ENCODE data around the gene PTPRN2. TPM values are rescaled to one million over a fixed set of nuclear protein-coding genes. Genes with fewer than 3 reads are reported as not detected.

Gene PTPRN2
- total and polyA plus RNA-seq, 2 experiments from 2014 or later: 0.28 TPM; not detected in 1

- Histone ChIP-seq H3K36me3 (no peaks in the 10 kb centered on the region), H3K4me3 (no peak overlapping the region), H3K27me3 (no peaks in the 10 kb centered on the region), H3K9me3 (ENCODE audit: low read depth) (no peaks in the 10 kb centered on the region), H3K27ac (no peak overlapping the region), H3K4me1 (ENCODE audit: low read depth) (no peaks in the 10 kb centered on the region)
- TF ChIP-seq CTCF (IDR thresholded peaks at IDR 0.05; ENCODE audit: low read depth, low read length): no peak
- DNase-seq (ENCODE audit: low read depth in 1 of 2, low spot score in 1 of 2): no peak
These were observed 877.9 kb downstream of the PTPRN2 start for GRCh38 chr7:157709531-157710251.

- no peaks in the 10 kb centered on the region for H3K27me3 ChIP-seq
- H3K4me1 ChIP-seq (ENCODE audit: low read depth): no peaks in the 10 kb centered on the region
- no peak for TF ChIP-seq CTCF (IDR thresholded peaks at IDR 0.05; ENCODE audit: low read depth, low read length)
- H3K36me3 ChIP-seq: no peaks in the 10 kb centered on the region
- H3K27ac ChIP-seq: no peak overlapping the region
- no peak overlapping the region for H3K4me3 ChIP-seq
- no peaks in the 10 kb centered on the region for H3K9me3 ChIP-seq (ENCODE audit: low read depth)
- no peak for DNase-seq (ENCODE audit: low read depth in 1 of 2, low spot score in 1 of 2)
These were observed 878.7 kb downstream of the PTPRN2 start for GRCh38 chr7:157708919-157709295.

- no peaks in the 10 kb centered on the region for H3K4me1 ChIP-seq (ENCODE audit: low read depth)
- no peaks in the 10 kb centered on the region for H3K27me3 ChIP-seq
- DNase-seq (ENCODE audit: low read depth in 1 of 2, low spot score in 1 of 2): no peak
- H3K36me3 ChIP-seq: no peaks in the 10 kb centered on the region
- H3K27ac ChIP-seq: no peak overlapping the region
- no peak overlapping the region for H3K4me3 ChIP-seq
- no peaks in the 10 kb centered on the region for H3K9me3 ChIP-seq (ENCODE audit: low read depth)
- TF ChIP-seq CTCF (IDR thresholded peaks at IDR 0.05; ENCODE audit: low read depth, low read length): no peak
These were observed 879.4 kb downstream of the PTPRN2 start for GRCh38 chr7:157707983-157708918.

GRCh38 chr7:157704365-157704764 is 883.3 kb downstream of the PTPRN2 start:
- DNase-seq (ENCODE audit: low read depth in 1 of 2, low spot score in 1 of 2): no peak
- Histone ChIP-seq H3K27me3 (peaks cover 3% of the 10 kb centered on the region), H3K36me3 (no peaks in the 10 kb centered on the region), H3K27ac (no peak overlapping the region), H3K4me1 (ENCODE audit: low read depth) (no peaks in the 10 kb centered on the region), H3K4me3 (no peak overlapping the region), H3K9me3 (ENCODE audit: low read depth) (no peaks in the 10 kb centered on the region)
- no peak for TF ChIP-seq CTCF (IDR thresholded peaks at IDR 0.05; ENCODE audit: low read depth, low read length)

GRCh38 chr7:157703534-157704195 is 884.0 kb downstream of the PTPRN2 start:
- Histone ChIP-seq H3K4me3 (no peak overlapping the region), H3K9me3 (ENCODE audit: low read depth) (no peaks in the 10 kb centered on the region), H3K4me1 (ENCODE audit: low read depth) (no peaks in the 10 kb centered on the region), H3K27me3 (peaks cover 4% of the 10 kb centered on the region), H3K27ac (no peak overlapping the region), H3K36me3 (no peaks in the 10 kb centered on the region)
- DNase-seq (ENCODE audit: low read depth in 1 of 2, low spot score in 1 of 2): no peak
- TF ChIP-seq CTCF (IDR thresholded peaks at IDR 0.05; ENCODE audit: low read depth, low read length): no peak

Measured in cardiac muscle cell (in vitro differentiated cells and primary cell).